ENCODE data around the gene AP1G1.

AP1G1 gene

DNA sequence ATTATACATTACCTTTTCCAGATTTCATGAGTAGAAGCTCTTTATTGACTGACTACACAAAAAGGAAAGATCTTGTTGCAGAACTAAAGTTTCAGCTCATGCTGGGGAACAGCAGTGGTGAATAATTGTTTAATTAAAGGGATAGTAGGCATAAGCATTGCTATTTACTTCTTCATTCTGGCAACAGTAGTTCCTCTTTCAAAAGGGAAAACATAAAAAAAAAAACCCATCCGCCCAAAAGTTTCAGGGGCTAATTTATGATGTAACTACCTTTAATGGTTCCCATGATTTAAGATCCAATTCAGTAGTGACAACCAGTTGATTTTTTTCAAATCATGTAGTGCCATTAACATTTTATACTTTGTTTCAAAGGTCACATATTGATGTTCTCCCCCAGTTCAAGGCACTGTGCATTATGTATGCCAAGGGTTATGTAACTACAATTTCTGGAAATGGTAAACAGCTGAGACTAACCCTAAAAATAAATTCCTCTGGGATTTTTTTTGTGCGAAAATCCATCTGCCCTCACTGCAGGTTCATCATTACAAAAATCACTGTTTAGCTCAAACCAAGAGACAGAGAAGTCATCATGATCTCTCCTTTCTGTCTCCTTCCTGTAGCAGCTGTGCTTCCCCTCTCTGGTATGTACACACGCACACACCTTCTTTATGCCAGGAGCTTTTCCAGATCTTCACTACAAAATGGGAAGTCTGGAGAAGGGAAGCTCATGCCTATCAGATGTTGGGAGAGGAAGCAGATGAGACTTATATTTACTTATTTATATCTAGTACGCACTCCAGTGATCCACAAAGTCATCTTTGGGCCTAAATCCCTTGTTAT lies 81.9 kb downstream of the AP1G1 start:
- Mint-ChIP-seq H3K4me3 (no peak overlapping the region), H3K9me3 (no peaks in the 10 kb centered on the region), H3K36me3 (ENCODE audit: insufficient read depth) (peaks cover 14% of the 10 kb centered on the region), H3K27ac (no peak overlapping the region), H3K4me1 (ENCODE audit: low read depth in 2 of 2) (peaks cover 8 to 17% of the 10 kb centered on the region in 2 donors), H3K27me3 (no peaks in the 10 kb centered on the region)
- ATAC-seq (replicated peaks) = no peak
- no peak for DNase-seq

DNA sequence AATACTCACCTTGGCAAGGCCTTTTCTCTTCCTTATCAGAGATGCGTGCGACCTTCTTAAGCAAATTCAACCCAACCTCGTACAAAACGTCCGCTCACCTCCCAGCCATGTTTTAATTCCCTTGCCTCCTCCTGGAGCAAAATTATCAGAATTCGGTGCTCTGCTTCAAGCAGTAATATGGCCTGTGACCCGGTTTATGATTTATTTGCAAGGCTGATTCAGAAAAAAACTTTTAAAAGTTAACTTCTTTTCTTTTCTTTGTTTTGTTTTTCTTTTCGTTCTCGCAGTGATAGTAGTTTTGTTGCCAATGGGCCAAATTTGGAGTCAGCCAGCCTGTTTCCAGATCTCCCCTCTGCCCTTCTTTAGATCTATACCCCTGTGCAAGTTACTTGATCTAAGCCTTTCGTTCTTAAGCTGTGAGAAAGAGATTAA lies 84.3 kb downstream of the AP1G1 start, which contains the start of gene PHLPP2:
TSS of gene PHLPP2 (minus strand) at position 382 of the 432 bp plus-strand sequence. CDS start 9,906 bp downstream, outside the sequence.
- DNase-seq = no peak
- Mint-ChIP-seq H3K4me1 (ENCODE audit: low read depth in 2 of 2) (peaks cover 8 to 18% of the 10 kb centered on the region in 2 donors), H3K9me3 (no peaks in the 10 kb centered on the region), H3K4me3 (peak within 1 kb of the TSS; percentile 69 to 94), H3K36me3 (ENCODE audit: insufficient read depth) (peaks cover 7% of the 10 kb centered on the region), H3K27ac (peak within 1 kb of the TSS in 1 of 2 donors; percentile 78), H3K27me3 (no peaks in the 10 kb centered on the region)
- no peak for ATAC-seq (replicated peaks)

DNA sequence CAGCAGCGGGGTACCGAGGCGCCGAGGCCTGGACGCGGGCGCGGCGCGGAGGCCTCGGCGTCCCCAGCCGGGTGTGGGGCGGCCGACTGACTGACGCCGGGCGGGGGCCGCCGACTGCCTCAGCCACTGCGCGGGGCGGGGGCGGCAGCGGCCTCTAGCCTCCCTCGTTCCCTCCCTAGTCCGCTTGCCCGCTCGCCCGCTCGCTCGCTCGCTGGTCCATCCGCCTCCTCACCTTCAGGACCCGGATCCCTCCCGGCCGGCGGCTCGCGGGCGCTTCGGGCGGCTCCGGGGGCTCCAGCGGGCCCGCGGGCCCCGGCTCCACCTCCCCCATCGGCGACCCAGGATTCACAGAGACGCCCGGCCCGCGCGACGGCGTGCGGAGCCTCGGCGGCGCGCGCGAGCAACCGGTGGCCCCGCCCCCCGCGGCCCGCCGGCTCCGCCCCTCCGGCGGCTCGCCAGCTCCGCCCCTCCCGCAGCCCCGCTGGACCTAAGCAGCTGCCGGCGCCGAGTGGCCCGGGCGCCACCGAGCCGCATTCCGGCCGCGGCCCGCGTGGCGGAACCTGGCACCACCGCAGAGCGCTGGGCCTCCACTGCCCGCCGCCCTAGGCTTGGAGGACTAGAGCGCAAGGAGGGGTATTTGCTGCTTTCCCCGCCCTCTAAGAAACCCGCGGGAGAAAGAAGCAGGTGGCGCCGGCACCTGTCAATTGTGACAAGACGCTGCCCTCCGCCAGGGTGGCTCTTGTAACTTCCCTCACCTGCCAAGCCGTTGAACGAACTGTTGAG lies 84.9 kb downstream of the AP1G1 start:
- peaks cover 8 to 18% of the 10 kb centered on the region in 2 donors for H3K4me1 Mint-ChIP-seq (ENCODE audit: low read depth in 2 of 2)
- ATAC-seq (replicated peaks) = peak; percentile 82
- no peaks in the 10 kb centered on the region for H3K9me3 Mint-ChIP-seq
- peaks cover 7% of the 10 kb centered on the region for H3K36me3 Mint-ChIP-seq (ENCODE audit: insufficient read depth)
- H3K27me3 Mint-ChIP-seq = no peaks in the 10 kb centered on the region
- H3K4me3 Mint-ChIP-seq = peak overlapping the region; percentile 69 to 94
- DNase-seq = peak; percentile 69 to 77 (median 74)
- H3K27ac Mint-ChIP-seq = peak overlapping the region in 1 of 2 donors; percentile 78

DNA sequence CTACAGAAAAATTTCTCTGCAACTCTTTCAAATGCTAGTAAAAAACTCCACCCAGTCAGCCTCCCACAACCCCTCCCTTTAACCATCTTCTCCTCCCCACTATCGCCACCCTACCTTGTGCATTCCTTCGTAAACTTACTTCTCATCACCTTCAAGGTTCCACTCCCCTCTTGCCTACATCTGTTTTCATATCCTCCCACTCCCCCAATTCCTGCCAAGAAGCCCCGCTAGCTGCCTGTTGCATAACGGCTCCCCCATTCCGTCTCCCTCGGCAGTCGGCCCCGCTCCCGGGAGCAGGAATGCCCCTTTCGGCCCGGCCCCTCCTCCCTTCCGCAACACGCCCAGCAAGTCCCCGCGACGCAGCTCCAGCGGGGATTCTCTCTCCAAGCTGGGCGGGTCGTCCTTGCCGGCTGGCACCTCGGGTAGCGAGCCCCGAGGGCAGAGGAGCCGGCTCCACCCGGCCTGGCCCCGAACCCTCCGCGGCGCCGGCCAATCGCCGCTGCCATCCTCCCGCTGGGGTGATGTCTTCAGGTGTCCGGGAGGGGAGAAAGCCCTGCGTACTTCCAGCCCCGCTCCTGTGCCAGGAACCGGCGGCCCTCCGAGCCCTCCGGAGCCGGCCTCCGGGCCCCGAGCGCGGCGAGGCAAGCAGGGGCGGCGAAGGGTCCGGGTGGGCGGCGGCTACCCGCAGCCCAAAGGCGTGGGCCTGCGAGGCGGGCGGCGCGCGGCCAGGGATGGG lies 85.7 kb downstream of the AP1G1 start:
- Mint-ChIP-seq H3K36me3 (ENCODE audit: insufficient read depth) (peaks cover 7% of the 10 kb centered on the region), H3K27me3 (no peaks in the 10 kb centered on the region), H3K27ac (peak overlapping the region; percentile 90 to 92), H3K9me3 (no peaks in the 10 kb centered on the region), H3K4me1 (ENCODE audit: low read depth in 2 of 2) (peaks cover 8 to 18% of the 10 kb centered on the region in 2 donors), H3K4me3 (peak overlapping the region; percentile 89 to 94)
- DNase-seq (peak; percentile 25 to 46 (median 43)), ATAC-seq (replicated peaks) (peak; percentile 31)

DNA sequence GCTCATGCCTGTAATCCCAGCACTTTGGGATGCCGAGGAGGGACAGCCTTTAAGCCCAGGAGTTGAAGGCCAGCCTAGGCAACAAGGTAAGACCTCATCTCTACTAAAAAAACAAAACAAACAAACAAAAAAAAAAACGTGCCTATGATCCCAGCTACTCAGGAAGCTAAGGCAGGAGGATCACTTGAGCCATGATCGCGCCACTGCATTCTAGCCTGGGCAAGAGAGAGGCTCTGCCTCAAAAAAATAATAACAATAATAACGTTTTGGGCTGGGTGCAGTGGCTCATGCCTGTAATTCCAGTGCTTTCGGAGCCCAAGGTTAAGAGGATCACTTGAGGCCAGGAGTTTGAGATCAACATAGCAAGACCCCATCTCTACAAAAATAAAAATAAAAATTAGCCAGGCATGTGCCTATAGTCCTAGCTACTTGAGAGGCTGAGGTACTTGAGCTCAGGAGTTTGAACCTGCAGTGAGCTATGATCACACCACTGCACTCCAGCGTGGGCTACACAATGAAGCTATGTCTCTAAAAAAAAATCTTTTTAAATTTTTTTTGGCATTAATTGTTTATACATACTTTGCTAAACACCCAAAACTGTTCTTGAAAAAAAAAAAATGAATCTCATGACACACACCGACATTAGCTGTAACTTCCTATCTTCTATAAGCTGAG lies 87.4 kb downstream of the AP1G1 start:
- no peak overlapping the region for H3K4me3 Mint-ChIP-seq
- DNase-seq (no peak), ATAC-seq (replicated peaks) (no peak)
- peaks cover 6% of the 10 kb centered on the region for H3K36me3 Mint-ChIP-seq (ENCODE audit: insufficient read depth)
- peaks cover 8 to 25% of the 10 kb centered on the region in 2 donors for H3K4me1 Mint-ChIP-seq (ENCODE audit: low read depth in 2 of 2)
- no peaks in the 10 kb centered on the region for H3K9me3 Mint-ChIP-seq
- H3K27ac Mint-ChIP-seq = no peak overlapping the region
- H3K27me3 Mint-ChIP-seq = no peaks in the 10 kb centered on the region

DNA sequence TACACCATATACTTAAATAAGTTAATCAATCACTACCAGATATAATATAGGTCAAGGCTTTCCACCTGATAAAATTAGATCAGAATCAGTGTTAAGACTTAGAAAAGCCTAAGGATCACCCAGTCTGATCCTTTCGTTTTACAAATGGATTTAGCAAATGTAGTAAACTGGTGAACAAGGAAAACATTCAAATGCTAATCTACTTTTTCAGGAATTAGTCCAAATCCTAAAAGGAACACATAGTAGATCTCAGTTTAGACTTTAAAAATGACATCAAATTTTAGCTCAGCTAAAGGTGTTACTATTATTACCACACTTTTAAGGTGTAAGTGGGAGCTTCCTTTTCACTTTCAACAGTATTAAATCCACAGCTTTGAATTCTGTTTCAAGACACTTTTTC lies 96.1 kb downstream of the AP1G1 start:
- no peak for DNase-seq
- Mint-ChIP-seq H3K36me3 (ENCODE audit: insufficient read depth) (peaks cover 10% of the 10 kb centered on the region), H3K4me1 (ENCODE audit: low read depth in 2 of 2) (peaks cover 0 to 19% of the 10 kb centered on the region in 2 donors), H3K27ac (no peak overlapping the region), H3K27me3 (no peaks in the 10 kb centered on the region), H3K4me3 (no peak overlapping the region), H3K9me3 (no peaks in the 10 kb centered on the region)
- no peak for ATAC-seq (replicated peaks)

DNA sequence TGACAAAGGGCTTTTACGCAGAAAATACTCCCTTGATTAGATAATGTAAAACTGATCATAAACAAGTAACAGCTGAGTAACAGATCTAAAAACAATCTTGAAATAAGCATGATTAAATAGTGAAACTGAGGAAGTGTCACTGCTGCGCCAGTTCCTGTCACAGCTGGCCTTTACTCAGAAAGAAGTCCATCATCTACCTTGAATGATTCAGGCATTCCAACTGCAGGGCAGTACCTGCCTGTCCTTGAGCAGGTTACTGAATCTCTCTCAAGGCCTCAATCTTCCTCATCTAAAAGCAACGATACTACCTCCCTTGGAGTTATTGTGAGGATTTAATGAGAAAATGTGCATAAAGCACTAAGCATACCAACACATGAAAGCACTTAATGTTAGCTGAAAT lies 96.8 kb downstream of the AP1G1 start:
- Mint-ChIP-seq H3K27me3 (no peaks in the 10 kb centered on the region), H3K27ac (peak overlapping the region in 1 of 2 donors; percentile 64), H3K36me3 (ENCODE audit: insufficient read depth) (peaks cover 10% of the 10 kb centered on the region), H3K4me3 (no peak overlapping the region), H3K9me3 (no peaks in the 10 kb centered on the region), H3K4me1 (ENCODE audit: low read depth in 2 of 2) (peaks cover 0 to 18% of the 10 kb centered on the region in 2 donors)
- ATAC-seq (replicated peaks) = no peak
- DNase-seq = no peak

DNA sequence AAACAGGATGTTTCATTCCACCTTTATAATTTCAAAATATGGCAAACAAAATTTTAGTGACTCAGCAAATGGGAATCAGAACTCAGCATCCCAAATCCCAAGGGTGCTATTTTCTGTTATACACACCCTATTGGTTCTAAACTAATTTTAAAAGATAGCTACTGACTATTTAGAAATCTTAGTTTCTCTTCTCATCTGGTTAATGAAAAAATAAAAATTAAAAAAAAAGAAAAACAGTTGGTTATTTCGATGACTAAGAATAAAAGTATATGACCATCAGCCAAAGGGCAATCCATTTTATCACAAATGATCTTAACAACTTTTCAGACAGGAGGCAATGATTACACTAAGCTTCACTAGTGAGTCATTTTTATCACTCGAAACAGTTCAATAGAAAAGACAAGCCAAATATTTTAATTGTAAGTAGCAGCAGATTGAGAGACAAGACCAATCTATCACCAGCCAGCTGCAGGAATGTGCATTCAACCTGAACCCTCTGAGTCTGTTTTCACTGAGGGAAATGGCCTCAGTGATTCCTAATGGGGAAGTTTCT lies 99.3 kb downstream of the AP1G1 start:
- peaks cover 7% of the 10 kb centered on the region for H3K36me3 Mint-ChIP-seq (ENCODE audit: insufficient read depth)
- DNase-seq (no peak), ATAC-seq (replicated peaks) (no peak)

DNA sequence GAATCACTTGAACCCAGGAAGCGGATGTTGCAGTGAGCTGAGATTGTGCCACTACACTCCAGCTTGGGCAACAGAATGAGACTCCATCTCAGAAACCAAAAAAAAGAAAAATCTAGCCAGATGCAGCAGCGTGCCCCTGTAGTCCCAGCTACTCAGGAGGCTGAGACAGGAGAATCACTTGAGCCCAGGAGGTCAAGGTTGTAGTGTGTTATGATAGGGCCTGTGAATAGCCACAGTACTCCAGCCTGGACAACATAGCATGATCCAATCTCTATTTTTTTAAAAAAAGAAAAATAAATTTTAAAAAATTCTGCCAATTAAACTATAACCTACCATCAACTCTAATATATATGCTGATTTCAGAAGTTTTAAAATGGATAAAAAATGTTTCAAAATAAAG lies 99.9 kb downstream of the AP1G1 start:
- no peak overlapping the region for H3K4me3 Mint-ChIP-seq
- no peak for ATAC-seq (replicated peaks)
- DNase-seq = no peak

More for the DNA sequence above, 99.3 kb downstream of the AP1G1 start:
- Mint-ChIP-seq H3K27me3 (no peaks in the 10 kb centered on the region), H3K9me3 (no peaks in the 10 kb centered on the region), H3K27ac (no peak overlapping the region), H3K4me3 (no peak overlapping the region), H3K4me1 (ENCODE audit: low read depth in 2 of 2) (peaks cover 0 to 10% of the 10 kb centered on the region in 2 donors)

DNA sequence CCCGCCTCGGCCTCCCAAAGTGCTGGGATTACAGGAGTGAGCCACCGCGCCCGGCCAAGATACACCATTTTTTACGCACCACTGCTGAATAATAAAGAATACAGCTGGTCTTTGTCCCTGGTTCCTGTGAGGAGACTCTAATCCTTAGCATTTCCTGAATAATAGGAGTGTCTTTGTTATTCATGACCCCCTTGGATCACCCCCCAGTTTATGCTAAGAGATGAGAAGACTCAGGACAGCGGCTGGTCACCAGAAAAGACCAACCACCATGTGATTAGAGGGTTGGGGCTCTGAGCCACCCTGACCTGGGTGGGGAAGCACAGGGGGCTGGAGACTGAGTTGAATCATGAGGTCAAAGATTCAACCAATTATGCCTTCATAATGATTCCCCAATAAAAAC lies 101.4 kb downstream of the AP1G1 start:
- no peak for ATAC-seq (replicated peaks)
- no peak for DNase-seq
- H3K36me3 Mint-ChIP-seq (ENCODE audit: insufficient read depth) = peaks cover 10% of the 10 kb centered on the region
- no peaks in the 10 kb centered on the region for H3K27me3 Mint-ChIP-seq
- H3K27ac Mint-ChIP-seq = no peak overlapping the region
- H3K4me1 Mint-ChIP-seq (ENCODE audit: low read depth in 2 of 2) = peaks cover 0 to 8% of the 10 kb centered on the region in 2 donors
- no peaks in the 10 kb centered on the region for H3K9me3 Mint-ChIP-seq
- H3K4me3 Mint-ChIP-seq = no peak overlapping the region

More for the DNA sequence above, 99.9 kb downstream of the AP1G1 start:
- Mint-ChIP-seq H3K27me3 (no peaks in the 10 kb centered on the region), H3K9me3 (no peaks in the 10 kb centered on the region), H3K4me1 (ENCODE audit: low read depth in 2 of 2) (peaks cover 0 to 11% of the 10 kb centered on the region in 2 donors), H3K36me3 (ENCODE audit: insufficient read depth) (peaks cover 10% of the 10 kb centered on the region), H3K27ac (no peak overlapping the region)

DNA sequence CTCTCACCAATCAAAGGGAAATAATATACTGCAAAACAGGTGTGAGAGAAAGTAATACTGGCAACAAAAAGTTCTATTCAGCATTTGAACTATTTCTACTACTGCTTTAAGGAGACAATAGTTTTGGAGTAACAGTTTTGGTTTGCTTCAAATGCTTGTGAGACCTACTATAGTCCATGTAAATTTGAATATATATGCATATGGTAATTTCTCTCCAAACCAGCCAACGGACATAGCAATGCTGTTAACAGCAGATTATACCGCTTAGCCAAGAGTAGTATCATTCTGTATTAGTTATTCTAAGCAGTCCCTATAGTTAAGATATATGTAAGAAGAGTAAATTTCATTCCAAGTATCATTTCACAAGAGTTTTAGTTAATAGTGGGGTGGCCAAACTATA lies 102.6 kb downstream of the AP1G1 start:
- DNase-seq = no peak
- Mint-ChIP-seq H3K4me1 (ENCODE audit: low read depth in 2 of 2) (peaks cover 0 to 8% of the 10 kb centered on the region in 2 donors), H3K27ac (no peak overlapping the region), H3K4me3 (no peak overlapping the region), H3K36me3 (ENCODE audit: insufficient read depth) (peaks cover 6% of the 10 kb centered on the region), H3K9me3 (no peaks in the 10 kb centered on the region), H3K27me3 (no peaks in the 10 kb centered on the region)
- no peak for ATAC-seq (replicated peaks)

DNA sequence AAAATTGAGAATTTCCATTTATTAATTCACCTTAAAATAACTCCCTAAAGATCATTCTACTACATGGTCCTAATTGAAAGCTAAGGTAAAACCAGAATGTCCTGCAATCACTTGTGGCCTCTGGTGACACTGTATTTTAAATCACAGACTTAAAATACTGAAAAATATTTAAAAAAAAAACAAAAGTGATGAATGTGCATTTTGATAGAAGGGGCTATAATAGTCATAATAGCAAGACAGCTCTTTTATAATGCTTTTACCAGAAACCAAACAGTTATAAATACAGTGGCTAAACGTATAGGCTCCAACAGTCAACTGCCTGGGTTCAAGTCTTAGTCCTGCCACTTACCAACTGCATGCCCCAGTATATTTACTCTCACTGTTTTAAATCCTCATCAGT lies 105.3 kb downstream of the AP1G1 start:
- no peaks in the 10 kb centered on the region for H3K27me3 Mint-ChIP-seq
- no peak overlapping the region for H3K27ac Mint-ChIP-seq
- no peak for ATAC-seq (replicated peaks)

More for the DNA sequence above, 105.3 kb downstream of the AP1G1 start:
- H3K36me3 Mint-ChIP-seq (ENCODE audit: insufficient read depth) = peaks cover 10% of the 10 kb centered on the region
- H3K4me3 Mint-ChIP-seq = no peak overlapping the region
- H3K9me3 Mint-ChIP-seq = no peaks in the 10 kb centered on the region
- no peak for DNase-seq
- H3K4me1 Mint-ChIP-seq (ENCODE audit: low read depth in 2 of 2) = peaks cover 0 to 7% of the 10 kb centered on the region in 2 donors
